Spinal cord (tissue), 10 donors: ENCODE data around the gene TJP1. TPM values are rescaled to one million over a fixed set of nuclear protein-coding genes. Genes with fewer than 3 reads are reported as not detected.

Experiments
- DNase-seq, 6 donors: peaks; one replicate each; pipeline versions ENCODE4 v3.0.0 to v3.0.0-alpha.2; 2013 to 2015; ENCODE audit warnings: low spot score in 6 of 6, low read depth in 4 of 6
- H3K27ac ChIP-seq: one replicate; pipeline ENCODE4 v1.5.1; 2013; ENCODE audit warnings: low read depth, low read length, control low read depth
- H3K27me3 ChIP-seq: one replicate; pipeline ENCODE4 v1.6.1; 2013; ENCODE audit warnings: low read length; ENCODE audit not compliant: control insufficient read depth, insufficient read depth
- H3K36me3 ChIP-seq: one replicate; pipeline ENCODE4 v1.6.1; 2013; ENCODE audit warnings: low read length; ENCODE audit not compliant: control insufficient read depth, insufficient read depth
- H3K4me1 ChIP-seq: one replicate; pipeline ENCODE4 v1.6.1; 2013; ENCODE audit warnings: low read length; ENCODE audit not compliant: control insufficient read depth, insufficient read depth
- H3K4me3 ChIP-seq: one replicate; pipeline ENCODE4 v1.5.1; 2013; ENCODE audit warnings: low read depth, low read length, control low read depth
- H3K9me3 ChIP-seq: one replicate; pipeline ENCODE4 v1.6.1; 2013; ENCODE audit warnings: low read length; ENCODE audit not compliant: control insufficient read depth, insufficient read depth
- WGBS: methylation state at CpG from one replicate; pipeline ENCODE4 v1.1.5; 2013; ENCODE audit warnings: missing lambda C conversion rate; ENCODE audit not compliant: insufficient coverage; 5-methylcytosine and 5-hydroxymethylcytosine counted together
- polyA plus RNA-seq, 2 donors: library from polyadenylated mRNA; unstranded; fragments of 120-200 nt; gene quantifications; one replicate each; pipeline ENCODE4 v1.2.1, GENCODE V29; 2013; ENCODE audit not compliant: insufficient read length in 2 of 2
- total RNA-seq, 2 donors: library from RNA; depleted of rRNA in 1 of 2; stranded (reverse); fragments of 120-200 nt in 1 of 2; fragments of >200 nt in 1 of 2; gene quantifications; one replicate each; pipeline versions ENCODE4 v1.2.3 to v1.2.4, GENCODE V29; 2013 to 2014
- donor health status: healthy.

The TJP1 gene
- total and polyA plus RNA-seq, 4 donors: 95.2 to 192 (median 127) TPM

- Histone ChIP-seq H3K9me3 (no peaks in the 10 kb centered on the region), H3K36me3 (no peaks in the 10 kb centered on the region), H3K4me1 (no peaks in the 10 kb centered on the region), H3K27ac (no peak overlapping the region), H3K4me3 (no peak overlapping the region), H3K27me3 (no peaks in the 10 kb centered on the region)
- 90% methylated on average over 4 of the region's 4 CpGs for WGBS
- no peak for DNase-seq
Measured at GRCh38 chr15:29805708-29806104, 16.6 kb downstream of the TJP1 start.

- Histone ChIP-seq H3K4me3 (peak overlapping the region; percentile 7), H3K27ac (peak overlapping the region; percentile 76), H3K36me3 (no peaks in the 10 kb centered on the region), H3K4me1 (no peaks in the 10 kb centered on the region), H3K9me3 (no peaks in the 10 kb centered on the region), H3K27me3 (no peaks in the 10 kb centered on the region)
- 40% methylated on average over 1 of the region's 1 CpG for WGBS
- peak in 5 of 6 donors; percentile 31 to 92 (median 66) for DNase-seq
Measured at GRCh38 chr15:29805043-29805707, 17.1 kb downstream of the TJP1 start.

GRCh38 chr15:29802411-29802810 is 19.9 kb downstream of the TJP1 start:
- no peak overlapping the region for H3K4me3 ChIP-seq
- H3K27ac ChIP-seq: no peak overlapping the region
- H3K36me3 ChIP-seq: no peaks in the 10 kb centered on the region
- H3K4me1 ChIP-seq: no peaks in the 10 kb centered on the region
- no peaks in the 10 kb centered on the region for H3K9me3 ChIP-seq
- no peaks in the 10 kb centered on the region for H3K27me3 ChIP-seq
- no CpG with 5 or more reads among the region's 1 CpG for WGBS
- peak in 1 of 6 donors; percentile 12 for DNase-seq

DNA sequence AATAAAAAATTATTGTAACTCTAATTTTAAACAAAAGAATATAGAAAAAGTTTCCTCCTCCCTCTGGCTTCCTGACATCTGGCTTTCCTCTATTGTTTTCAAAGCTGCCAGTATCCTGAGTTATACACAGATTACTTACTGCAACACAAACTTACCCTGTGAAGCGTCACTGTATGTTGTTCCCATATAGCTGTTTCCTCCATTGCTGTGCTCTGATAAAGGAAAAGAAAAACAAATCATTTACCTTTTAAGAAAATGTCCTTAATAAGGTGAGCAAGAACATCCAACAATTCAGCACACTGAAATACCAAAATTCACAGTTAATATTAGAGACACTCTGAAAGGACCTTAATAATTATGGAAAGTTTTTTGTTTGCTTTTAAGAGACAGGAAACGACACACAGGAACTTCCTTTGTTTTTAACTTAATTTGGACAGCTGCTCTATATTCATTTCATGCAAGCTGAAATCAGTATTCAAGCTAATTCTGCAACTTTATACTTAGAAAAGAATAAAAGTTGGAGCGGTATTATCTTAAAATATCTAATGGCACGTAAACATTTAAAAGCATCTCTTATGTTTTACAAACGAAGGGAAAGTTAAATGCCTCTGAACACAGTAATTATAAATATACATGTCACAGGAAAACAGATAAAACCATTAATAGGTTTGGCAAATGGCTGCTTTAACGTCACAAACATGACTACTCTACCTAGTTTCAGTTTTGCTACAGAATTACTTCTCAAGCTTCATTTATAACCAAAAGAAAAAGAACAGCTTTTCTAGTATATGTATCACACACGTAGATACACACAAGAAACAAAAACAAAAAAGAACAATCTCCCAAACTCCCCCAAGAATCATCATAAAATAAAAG is 21.5 kb downstream of the TJP1 start:
- no peaks in the 10 kb centered on the region for H3K36me3 ChIP-seq
- no peaks in the 10 kb centered on the region for H3K9me3 ChIP-seq
- H3K4me3 ChIP-seq: no peak overlapping the region
- WGBS: no CpG with 5 or more reads among the region's 7 CpGs
- no peaks in the 10 kb centered on the region for H3K4me1 ChIP-seq
- H3K27ac ChIP-seq: peak overlapping the region; percentile 17
- H3K27me3 ChIP-seq: no peaks in the 10 kb centered on the region
- DNase-seq: no peak

DNA sequence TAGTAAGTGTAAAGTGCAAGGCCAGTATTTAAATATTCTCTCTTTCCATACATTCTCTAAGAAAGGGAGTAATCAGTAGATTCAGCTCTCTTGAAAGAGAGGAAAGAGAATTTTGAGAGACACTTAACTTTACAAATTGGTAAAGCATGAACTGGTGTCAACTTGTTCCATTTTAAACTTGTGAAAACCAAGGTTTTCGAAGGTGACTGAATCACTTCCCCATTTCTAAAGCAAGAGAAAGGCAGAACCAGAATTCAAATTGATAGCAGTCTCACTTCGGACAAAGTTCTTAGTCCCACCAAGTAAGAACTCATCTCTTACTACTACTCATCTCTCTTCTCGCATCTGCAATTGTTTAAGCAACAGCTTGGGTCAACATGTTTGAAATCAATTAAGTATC is 22.4 kb downstream of the TJP1 start:
- H3K9me3 ChIP-seq: no peaks in the 10 kb centered on the region
- no peaks in the 10 kb centered on the region for H3K27me3 ChIP-seq
- no peaks in the 10 kb centered on the region for H3K36me3 ChIP-seq
- 100% methylated on average over 1 of the region's 3 CpGs for WGBS
- H3K27ac ChIP-seq: peak overlapping the region; percentile 3
- no peak for DNase-seq
- H3K4me3 ChIP-seq: no peak overlapping the region
- no peaks in the 10 kb centered on the region for H3K4me1 ChIP-seq

- H3K36me3 ChIP-seq: no peaks in the 10 kb centered on the region
- no CpG with 5 or more reads among the region's 1 CpG for WGBS
- H3K9me3 ChIP-seq: peaks cover 1% of the 10 kb centered on the region
- no peak overlapping the region for H3K27ac ChIP-seq
- DNase-seq: no peak
- no peaks in the 10 kb centered on the region for H3K4me1 ChIP-seq
- H3K27me3 ChIP-seq: no peaks in the 10 kb centered on the region
- no peak overlapping the region for H3K4me3 ChIP-seq
Measured at GRCh38 chr15:29795610-29796009, 26.7 kb downstream of the TJP1 start.

DNA sequence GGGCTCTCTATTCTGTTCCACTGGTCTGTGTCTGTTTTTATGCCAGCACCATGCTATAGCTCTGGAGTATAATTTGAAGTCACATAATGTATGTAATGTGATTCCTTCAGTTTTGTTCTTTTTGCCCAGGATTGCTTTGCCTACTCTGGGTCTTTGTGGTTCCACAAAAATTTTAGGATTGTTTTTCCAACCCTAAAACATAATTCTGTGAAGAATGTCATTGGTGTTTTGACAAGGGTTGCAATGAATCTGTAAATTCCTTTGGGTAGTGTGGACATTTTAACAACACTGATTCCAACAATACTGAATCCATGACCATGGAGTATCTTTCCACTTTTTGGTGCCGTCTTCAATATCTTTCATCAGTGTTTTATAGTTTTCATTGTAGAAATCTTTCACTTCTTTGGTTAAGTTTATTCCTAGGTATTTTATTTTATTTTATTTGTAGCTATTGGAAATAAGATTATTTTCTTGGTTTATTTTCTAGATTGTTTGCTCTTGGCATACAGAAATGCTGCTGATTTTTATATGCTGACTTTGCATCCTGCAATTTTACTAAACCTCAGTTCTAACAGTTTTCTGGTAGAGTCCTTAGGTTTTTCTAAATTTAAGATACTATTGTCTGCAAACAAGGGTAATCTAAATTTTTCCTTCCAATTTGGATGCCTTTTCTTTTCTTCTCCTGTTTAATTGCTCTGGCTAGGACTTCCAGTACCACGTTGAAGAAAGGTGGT is 29.7 kb downstream of the TJP1 start:
- Histone ChIP-seq H3K36me3 (no peaks in the 10 kb centered on the region), H3K9me3 (peaks cover 1% of the 10 kb centered on the region), H3K27ac (no peak overlapping the region), H3K4me1 (no peaks in the 10 kb centered on the region), H3K27me3 (no peaks in the 10 kb centered on the region), H3K4me3 (no peak overlapping the region)
- no peak for DNase-seq
- WGBS: no CpG with 5 or more reads among the region's 2 CpGs

DNA sequence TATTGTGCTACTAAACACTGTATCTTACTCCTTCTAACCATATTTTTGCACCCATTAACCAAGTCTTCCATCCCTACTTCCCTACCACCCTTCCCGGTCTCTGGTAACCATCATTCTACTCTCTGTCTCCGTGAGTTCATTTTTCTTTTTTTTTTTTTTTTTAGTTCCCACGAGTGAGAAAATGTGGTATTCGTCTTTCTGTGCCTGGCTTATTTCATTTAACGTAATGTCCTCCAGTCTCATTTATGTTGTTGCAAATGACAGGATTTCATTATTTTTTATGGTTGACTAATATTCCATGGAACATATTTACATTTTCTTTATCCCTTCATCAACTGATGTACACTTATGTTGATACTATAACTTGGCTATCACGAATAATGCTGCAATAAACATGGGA is 31.7 kb downstream of the TJP1 start:
- no peaks in the 10 kb centered on the region for H3K4me1 ChIP-seq
- H3K36me3 ChIP-seq: no peaks in the 10 kb centered on the region
- no peak for DNase-seq
- peaks cover 1% of the 10 kb centered on the region for H3K9me3 ChIP-seq
- no peak overlapping the region for H3K27ac ChIP-seq
- no peaks in the 10 kb centered on the region for H3K27me3 ChIP-seq
- WGBS: no CpG with 5 or more reads among the region's 6 CpGs
- H3K4me3 ChIP-seq: no peak overlapping the region

DNA sequence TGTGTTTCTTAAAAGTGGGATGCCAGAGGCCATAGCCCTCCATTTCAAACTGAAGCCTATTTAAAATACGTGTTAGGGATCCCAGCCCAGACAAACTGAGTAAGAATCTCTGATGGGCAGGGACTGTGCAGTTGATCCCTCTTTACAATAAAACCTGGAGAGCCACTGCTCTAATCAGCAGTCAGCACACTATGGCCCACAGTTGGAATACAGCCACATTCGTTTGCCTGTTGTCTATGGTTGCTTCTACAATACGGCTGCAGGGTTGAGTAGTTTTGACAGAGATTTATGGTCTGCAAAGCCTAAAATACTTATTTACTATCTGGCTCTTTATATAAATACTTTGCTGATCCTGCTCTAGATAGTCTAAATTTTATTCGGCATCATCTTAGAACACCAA is 32.4 kb downstream of the TJP1 start:
- Histone ChIP-seq H3K27me3 (no peaks in the 10 kb centered on the region), H3K36me3 (no peaks in the 10 kb centered on the region), H3K4me3 (no peak overlapping the region), H3K9me3 (peaks cover 1% of the 10 kb centered on the region), H3K27ac (no peak overlapping the region), H3K4me1 (no peaks in the 10 kb centered on the region)
- DNase-seq: peak in 2 of 6 donors; percentile 40 to 55
- no CpG with 5 or more reads among the region's 4 CpGs for WGBS
